ENCODE data around the gene EIF4G1.

DNA sequence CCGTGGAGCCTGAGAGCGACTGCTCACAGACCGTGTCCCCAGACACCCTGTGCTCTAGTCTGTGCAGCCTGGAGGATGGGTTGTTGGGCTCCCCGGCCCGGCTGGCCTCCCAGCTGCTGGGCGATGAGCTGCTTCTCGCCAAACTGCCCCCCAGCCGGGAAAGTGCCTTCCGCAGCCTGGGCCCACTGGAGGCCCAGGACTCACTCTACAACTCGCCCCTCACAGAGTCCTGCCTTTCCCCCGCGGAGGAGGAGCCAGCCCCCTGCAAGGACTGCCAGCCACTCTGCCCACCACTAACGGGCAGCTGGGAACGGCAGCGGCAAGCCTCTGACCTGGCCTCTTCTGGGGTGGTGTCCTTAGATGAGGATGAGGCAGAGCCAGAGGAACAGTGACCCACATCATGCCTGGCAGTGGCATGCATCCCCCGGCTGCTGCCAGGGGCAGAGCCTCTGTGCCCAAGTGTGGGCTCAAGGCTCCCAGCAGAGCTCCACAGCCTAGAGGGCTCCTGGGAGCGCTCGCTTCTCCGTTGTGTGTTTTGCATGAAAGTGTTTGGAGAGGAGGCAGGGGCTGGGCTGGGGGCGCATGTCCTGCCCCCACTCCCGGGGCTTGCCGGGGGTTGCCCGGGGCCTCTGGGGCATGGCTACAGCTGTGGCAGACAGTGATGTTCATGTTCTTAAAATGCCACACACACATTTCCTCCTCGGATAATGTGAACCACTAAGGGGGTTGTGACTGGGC is 30.3 kb downstream of the EIF4G1 start:
- no peak for TF ChIP-seq POLR2A (IDR thresholded peaks at IDR 0.05; ENCODE audit: low read depth, low read length)
- TF ChIP-seq, protein P1, sequence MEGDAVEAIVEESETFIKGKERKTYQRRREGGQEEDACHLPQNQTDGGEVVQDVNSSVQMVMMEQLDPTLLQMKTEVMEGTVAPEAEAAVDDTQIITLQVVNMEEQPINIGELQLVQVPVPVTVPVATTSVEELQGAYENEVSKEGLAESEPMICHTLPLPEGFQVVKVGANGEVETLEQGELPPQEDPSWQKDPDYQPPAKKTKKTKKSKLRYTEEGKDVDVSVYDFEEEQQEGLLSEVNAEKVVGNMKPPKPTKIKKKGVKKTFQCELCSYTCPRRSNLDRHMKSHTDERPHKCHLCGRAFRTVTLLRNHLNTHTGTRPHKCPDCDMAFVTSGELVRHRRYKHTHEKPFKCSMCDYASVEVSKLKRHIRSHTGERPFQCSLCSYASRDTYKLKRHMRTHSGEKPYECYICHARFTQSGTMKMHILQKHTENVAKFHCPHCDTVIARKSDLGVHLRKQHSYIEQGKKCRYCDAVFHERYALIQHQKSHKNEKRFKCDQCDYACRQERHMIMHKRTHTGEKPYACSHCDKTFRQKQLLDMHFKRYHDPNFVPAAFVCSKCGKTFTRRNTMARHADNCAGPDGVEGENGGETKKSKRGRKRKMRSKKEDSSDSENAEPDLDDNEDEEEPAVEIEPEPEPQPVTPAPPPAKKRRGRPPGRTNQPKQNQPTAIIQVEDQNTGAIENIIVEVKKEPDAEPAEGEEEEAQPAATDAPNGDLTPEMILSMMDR (IDR thresholded peaks at IDR 0.05; ENCODE audit: extremely low read depth in 1 of 2, insufficient read depth in 1 of 2, low read depth in 1 of 2, low read length in 2 of 2), result no peak
- no peak for TF ChIP-seq MYC (IDR thresholded peaks at IDR 0.05; ENCODE audit: low read depth, low read length)
- no peak for TF ChIP-seq GATA2 (IDR thresholded peaks at IDR 0.05; ENCODE audit: insufficient read depth, insufficient read length, low read depth, low read length)
- TF ChIP-seq, protein P2, sequence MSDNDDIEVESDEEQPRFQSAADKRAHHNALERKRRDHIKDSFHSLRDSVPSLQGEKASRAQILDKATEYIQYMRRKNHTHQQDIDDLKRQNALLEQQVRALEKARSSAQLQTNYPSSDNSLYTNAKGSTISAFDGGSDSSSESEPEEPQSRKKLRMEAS (IDR thresholded peaks at IDR 0.05; ENCODE audit: insufficient read depth, insufficient read length), result no peak
- no peak for TF ChIP-seq JUN (IDR thresholded peaks at IDR 0.05; ENCODE audit: borderline replicate concordance, insufficient read depth, insufficient read length, low read depth)
- TF ChIP-seq EZH2 (IDR thresholded peaks at IDR 0.05; ENCODE audit: borderline replicate concordance, low read depth, low read length, severe bottlenecking), result no peak
- no peak for TF ChIP-seq POLR2AphosphoS5 (IDR thresholded peaks at IDR 0.05; ENCODE audit: insufficient read depth, low read depth, low read length)
